HG03066 (cell line): ENCODE measurements around the gene DNAJC5.
"Not testable (repeated sequence)": the region's sequence is repeated elsewhere in the genome, so short reads cannot be mapped to it uniquely, and the experiment has no call there.

ENCODE experiments used
- ATAC-seq: cut with Tn5 transposase; IDR thresholded peaks from one replicate; pipeline ENCODE4 v1.9.1; 2021; ENCODE audit warnings: low read depth; ENCODE audit not compliant: unreplicated experiment

The DNAJC5 gene

DNA sequence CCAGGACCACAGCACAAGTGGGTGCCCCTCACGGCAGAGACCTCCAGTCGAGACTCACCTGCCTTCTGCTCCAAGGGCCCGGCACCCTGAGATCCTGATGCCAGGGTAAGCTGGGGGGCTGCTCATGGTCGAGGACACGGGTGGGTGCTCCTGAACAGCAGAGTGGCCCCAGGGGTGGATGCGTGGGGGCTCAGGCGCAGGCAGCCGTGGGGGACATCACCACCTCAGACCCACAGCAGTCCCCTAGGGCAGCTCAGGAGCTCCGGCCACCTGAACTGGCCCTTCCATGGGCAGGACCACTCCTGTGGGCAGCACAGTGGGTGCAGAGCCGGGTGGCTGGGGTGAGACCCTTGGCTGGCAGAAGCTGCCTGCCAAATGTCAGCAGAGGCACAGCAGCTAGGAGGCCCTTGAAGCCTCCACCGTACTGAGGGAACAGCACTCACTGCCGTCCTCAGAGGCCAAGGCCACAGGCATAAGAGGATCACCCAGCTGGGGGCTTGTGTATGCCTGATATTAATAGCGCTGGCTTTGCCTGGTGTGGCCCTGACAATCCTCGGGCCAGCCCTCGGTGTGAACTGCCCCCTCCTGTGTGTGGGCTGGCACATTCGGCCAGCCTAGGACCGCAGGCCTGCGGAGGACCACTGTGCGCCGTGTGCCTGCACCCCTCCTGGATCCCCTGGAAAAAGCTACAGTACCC, 55.9 kb downstream of the DNAJC5 start:
- no peak for ATAC-seq

GRCh38 chr20:63951398-63952209, 56.7 kb downstream of the DNAJC5 start:
- ATAC-seq = no peak

- ATAC-seq = no peak
Observed at GRCh38 chr20:63952210-63952535, 57.2 kb downstream of the DNAJC5 start.

DNA sequence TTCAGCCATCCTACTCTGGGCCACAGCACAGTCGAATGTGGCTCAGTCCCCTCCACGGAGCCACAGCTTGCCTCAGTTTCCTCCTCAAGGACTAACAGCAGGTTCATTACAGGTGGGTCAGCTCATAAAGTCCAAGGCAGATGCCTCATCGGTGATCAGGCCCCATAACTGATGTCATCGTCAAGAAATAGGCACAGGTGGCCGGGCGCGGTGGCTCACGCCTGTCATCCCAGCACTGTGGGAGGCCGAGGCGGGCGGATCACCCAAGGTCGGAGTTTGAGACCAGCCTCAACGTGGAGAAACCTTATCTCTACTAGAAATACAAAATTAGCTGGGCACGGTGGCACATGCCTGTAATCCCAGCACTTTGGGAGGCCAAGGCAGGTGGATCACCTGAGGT, 57.8 kb downstream of the DNAJC5 start:
- ATAC-seq = no peak

- ATAC-seq = no peak
Observed at GRCh38 chr20:63953764-63954429, 59.0 kb downstream of the DNAJC5 start.

DNA sequence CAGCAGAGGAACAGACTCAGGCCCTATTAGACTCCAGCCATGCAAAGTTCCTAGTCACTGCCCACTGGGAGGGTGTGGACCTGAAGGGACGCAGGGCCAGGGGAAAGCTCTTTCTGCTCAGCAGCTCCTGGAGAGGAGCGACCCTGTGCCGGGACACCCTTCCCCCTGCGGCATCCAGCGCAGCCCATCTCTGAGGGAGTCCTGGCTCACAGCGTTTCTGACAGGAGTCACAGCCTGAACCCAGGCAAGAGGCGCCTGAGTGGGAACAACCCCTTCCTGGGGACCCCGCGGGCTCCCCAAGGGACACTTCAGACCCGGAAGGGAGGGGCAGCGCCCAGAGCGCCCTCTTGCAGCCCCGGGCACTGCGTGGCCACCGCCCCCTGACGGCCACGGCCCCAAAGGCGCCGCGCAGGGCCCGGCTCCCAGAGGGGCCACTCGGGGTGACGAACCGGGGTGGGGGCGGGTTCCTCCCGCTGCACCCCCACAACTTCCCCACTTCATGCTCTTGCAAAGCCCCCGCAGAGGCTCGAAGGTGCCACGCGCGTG, 60.4 kb downstream of the DNAJC5 start:
- no peak for ATAC-seq

DNA sequence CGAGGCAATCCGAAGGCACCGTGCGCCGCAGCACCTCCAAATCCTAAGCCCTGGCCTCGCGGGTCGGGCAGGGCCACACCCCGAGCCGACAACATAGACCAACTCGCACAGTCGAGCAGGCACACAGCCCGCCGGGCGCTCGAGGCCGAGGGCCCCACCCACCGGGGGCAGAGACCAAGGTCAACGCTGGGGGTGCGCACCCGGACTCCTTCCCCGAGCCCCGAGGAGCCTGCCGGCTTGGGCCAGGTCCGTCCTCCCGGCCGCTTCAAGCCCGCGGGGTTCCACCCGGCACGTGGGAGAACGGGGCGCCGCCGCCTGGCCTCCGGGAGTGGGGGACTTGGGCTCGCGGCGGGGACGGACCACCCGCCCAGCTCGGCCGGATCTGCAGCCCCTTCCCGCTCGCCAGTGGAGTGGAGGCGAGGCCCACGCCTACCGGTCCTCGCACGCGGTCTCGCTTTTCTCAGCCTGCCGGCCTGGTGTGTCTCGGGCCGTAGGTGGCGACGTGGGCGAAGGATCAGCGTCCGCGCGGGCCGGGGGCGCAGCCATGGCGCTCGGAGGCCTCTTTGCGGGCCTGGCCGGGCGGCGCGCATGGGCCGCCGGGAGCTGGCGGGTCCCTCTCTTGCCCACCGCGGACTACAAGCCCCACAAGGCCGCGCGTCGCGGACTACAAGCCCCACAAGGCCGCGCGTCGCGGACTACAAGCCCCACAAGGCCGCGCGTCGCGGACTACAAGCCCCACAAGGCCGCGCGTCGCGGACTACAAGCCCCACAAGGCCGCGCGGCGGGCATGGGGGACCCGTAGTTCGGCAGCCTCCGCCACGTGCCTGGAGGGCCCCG, 61.1 kb downstream of the DNAJC5 start, which contains the start of gene UCKL1:
TSS of gene UCKL1 (minus strand) at position 590 of the 837 bp plus-strand sequence. CDS start at position 546, 44 bp downstream.
- peak; percentile 69 for ATAC-seq

GRCh38 chr20:63956664-63957003, 61.7 kb downstream of the DNAJC5 start:
- no peak for ATAC-seq

DNA sequence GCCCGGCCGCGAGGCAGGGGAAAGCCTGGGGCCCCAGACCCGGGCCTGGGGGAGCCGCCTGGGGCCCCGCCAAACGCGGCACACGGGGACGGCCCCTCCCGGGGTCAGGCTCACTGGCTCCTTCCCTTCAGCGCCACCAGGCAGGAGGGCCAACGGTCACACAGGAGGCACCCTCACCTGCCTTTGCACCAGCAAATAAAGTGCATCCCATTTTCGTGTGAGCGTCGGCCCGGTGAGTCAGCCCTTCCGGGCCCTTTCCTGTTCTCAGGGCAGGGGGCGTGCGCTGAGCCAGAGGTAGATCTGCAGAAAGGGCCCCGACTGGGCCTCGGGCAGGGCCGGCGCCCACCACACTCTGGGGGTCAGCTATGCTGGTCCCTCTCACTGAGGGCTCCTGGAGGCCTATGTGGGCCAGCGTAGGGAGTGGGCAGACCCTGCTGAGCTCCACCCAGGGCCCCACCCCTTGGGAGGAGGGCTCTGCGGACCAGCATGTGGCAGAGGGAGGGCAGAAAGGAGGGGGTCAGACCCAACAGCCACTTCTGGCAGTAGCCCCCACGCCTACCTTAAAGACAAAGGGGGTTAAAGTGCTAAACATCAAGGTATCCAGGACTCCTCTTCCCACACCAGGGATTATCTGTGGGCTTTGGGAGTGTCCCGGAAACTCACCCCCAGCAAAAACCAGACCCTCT, 62.2 kb downstream of the DNAJC5 start:
- ATAC-seq = no peak

DNA sequence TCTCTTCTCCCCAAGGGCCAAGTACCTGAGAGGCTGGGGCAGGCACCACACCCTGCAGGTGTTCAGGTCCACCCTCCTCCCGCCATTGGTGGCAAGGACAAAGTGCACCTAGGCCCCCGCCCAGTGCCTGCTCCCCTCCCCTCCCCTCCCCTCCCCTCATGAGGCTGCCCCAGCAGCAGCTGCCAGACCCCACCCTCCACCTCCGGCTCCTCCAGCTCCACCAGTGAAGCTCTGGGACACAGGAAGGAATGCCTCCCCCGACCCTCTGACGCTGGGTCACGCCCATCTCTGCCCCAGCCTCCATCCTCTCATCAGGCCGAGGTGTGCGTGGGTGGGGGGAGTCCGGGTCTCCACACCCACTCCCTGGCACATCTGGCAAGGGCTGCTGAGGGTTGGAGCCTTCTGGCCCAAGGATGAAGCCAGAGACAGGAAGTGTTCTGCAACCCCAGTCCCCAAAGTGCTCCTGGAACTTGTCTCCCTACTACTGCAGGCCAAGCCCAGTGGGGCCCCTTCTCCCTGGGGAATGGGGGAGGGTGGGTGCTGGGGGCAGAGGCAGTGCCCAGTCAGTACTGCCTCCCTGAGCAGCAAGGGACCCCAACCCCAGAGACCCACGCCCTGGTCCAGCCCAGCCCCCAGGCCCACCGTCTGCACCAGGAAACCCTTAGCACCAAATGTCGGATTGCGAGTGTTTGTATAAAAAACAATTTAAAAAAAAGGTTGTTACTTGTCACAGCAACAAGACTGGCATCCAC, 62.9 kb downstream of the DNAJC5 start:
- no peak for ATAC-seq

DNA sequence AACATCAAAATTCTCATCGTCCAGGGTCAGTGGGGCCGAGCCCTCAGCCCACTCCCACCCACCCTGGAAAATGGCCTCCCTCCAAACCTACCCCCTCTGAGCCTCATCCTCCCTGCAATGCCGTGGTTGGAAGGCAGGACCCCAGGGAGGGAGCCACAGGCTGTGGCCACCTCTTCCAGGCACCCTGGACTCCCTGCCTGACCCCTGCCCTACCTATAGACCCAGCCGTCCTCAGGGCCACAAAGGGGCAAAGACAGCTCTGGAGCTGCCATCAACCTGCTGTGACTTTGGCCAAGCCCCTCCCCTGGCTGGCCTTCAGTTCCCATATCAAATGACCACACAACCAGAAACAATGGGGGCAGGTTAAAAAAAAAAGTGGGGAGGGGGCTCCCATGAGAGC, 63.5 kb downstream of the DNAJC5 start:
- ATAC-seq = no peak

DNA sequence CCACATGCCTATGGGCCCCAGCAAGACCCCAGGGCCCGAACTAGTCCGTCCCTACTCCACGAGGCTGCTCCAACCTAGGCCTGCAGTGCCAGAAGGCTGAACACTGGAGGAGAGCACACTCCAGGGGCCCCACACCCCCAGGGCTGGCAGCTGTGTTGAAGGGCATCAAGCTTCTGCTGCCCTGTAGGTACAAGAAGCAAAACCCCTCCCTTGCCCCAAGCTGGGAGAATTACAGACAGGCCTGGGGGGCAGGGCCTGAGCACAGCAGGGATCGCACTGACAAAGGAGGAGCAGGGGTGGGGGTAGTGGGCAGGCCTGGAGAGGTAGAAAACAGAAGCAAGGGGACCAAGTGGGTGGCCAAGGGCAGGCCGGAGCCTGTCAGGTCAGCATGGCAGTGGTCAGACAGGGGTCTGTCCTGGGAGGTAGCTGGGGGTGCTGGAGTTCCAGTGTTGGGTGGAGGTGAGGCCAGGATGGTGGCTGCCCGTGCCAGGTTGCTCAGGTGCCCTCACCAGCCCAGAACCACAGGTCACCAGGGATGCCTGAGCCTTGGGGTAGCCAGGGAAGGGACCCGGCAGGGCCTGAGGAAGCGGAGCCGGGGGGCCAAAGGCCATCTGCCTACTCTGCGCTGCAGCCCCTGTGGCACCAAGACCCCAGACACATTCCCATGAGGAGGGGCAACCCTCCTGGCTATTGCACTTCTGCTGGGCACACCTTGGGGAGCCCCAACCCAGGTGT, 64.2 kb downstream of the DNAJC5 start:
- ATAC-seq = no peak

DNA sequence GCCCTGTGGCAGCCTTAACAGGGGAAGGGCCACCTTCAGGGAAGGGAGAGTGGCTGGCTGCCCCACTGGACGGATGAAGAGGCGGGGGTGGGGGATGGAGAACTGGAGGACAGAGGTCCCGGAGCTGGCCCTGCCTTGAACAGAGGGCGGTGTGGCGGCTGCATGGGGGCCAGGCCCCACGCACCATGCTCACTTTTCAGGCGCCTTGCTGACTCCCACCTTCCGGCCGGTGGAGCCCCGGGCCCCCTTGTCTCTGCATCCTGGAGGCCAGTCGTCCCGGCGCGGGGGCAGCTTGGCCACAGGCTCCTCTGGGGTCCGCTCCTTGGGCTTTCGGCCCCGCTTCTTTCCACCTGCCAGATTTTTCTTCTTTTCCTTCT, 64.8 kb downstream of the DNAJC5 start:
- no peak for ATAC-seq

- not testable (repeated sequence) for ATAC-seq
Observed at GRCh38 chr20:63960654-63961621, 66.0 kb downstream of the DNAJC5 start.

DNA sequence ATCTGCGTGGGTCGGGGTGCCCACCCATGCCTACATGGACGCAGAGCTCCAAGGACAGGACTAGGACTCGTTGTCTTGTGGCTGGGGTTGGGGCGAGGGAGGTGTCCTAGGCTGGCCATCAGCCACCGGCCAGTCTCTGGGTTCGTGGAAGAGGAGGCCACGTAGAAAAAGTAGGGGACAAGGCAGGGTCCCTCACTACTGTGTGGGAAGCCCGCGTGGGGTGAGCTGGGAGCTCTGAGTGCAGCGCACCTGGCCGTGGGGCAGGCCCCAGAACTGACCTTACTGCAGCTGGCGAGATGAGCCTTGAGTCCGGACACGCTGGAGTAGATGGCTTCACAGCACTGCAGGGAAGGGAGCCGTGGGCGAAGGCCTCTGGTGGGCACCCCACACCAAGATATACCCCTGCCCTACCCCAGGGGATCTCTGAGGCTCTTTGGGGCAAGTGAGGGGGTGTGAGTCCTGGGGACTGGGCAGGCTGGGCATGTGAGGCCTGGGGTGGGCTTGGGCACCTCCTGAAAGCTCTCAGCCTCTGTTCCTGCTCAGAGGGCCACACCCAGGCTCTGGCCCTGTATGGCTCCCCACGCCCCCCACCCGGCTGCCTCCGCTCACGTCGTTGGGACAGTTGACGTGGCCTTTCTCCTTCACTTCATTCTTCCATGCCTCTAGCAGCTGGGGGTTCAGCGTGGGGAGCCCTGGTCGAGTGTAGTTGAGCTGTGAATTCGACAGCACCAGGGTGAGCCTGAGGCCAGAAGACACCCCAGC, 66.9 kb downstream of the DNAJC5 start:
- ATAC-seq = no peak

DNA sequence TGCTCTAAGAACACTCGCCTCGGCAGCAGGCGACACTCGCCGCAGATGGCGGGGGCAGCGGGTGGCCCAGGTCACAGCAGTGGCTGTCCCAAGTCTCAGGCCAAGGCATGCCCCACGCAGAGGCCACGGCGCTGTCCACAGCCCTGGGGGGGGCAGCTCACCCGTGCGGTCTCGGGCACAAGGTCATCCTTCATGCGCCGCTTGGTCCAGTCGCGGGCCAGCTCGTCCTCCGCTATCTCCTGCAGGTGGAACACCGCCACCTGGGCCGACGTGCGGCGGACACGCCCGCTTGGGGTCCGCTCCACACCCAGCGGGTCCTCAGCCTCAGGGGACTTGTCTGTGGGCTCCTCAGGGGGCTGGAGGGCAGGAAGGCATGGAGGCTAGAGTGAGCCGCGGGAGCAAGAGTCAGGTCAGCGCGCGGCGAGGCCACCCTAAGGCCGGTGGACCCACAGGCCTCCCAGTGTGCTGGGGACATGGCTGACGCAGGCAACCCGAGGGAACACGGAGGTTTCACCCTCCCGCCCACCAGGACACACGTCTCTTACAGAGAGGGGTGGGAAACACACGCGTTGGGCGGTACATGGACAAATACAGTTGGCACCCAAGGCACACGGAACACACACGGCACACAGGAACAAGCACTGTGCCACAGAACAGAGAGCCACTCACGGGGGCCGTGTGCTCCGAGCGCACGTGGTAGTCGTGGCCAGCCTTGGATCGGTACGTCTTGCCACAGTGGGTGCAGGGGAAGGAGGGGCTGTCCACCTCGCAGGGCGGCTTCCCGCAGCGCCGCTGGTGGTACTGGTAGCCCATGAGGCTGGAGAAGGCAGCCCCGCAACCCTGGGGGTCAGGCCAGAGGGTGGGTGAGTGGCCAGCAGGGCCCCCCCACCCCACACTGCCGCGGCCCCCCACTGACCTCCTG, 67.8 kb downstream of the DNAJC5 start:
- ATAC-seq = no peak
